ENCODE results near the gene HIGD1C. TPM values are rescaled to one million over a fixed set of nuclear protein-coding genes. Genes with fewer than 3 reads are reported as not detected.
"Not testable (repeated sequence)": the region's sequence is repeated elsewhere in the genome, so short reads cannot be mapped to it uniquely, and the experiment has no call there.

Gene HIGD1C
- total RNA-seq, 1 donor from 2014 or later, result not detected

GRCh38 chr12:50925342-50925651 is 27.0 kb upstream of the HIGD1C start:
- peak overlapping the region; percentile 69 for H3K4me3 ChIP-seq
- peak overlapping the region; percentile 88 for H3K27ac ChIP-seq
- peaks cover 31% of the 10 kb centered on the region for H3K4me1 ChIP-seq
- DNase-seq, result no peak
- peak; percentile 21 for ATAC-seq
- no peaks in the 10 kb centered on the region for H3K9me3 ChIP-seq
- intact Hi-C loops (cut with DNase I), result no loop called here
- no peaks in the 10 kb centered on the region for H3K27me3 ChIP-seq
- peaks cover 12% of the 10 kb centered on the region for H3K36me3 ChIP-seq
- no peak for TF ChIP-seq CTCF (IDR thresholded peaks at IDR 0.05)

- intact Hi-C loops (cut with DNase I), result no loop called here
- ATAC-seq (no peak), DNase-seq (no peak)
- no peaks in the 10 kb centered on the region for H3K27me3 ChIP-seq
- H3K9me3 ChIP-seq, result no peaks in the 10 kb centered on the region
- peaks cover 18% of the 10 kb centered on the region for H3K36me3 ChIP-seq
- H3K4me3 ChIP-seq, result peak overlapping the region; percentile 69
- H3K27ac ChIP-seq, result peak overlapping the region; percentile 88
- H3K4me1 ChIP-seq, result peaks cover 31% of the 10 kb centered on the region
- TF ChIP-seq CTCF (IDR thresholded peaks at IDR 0.05), result no peak
These were observed 26.4 kb upstream of the HIGD1C start for GRCh38 chr12:50925920-50926319.

- ATAC-seq (no peak), DNase-seq (no peak)
- Histone ChIP-seq H3K9me3 (no peaks in the 10 kb centered on the region), H3K36me3 (peaks cover 23% of the 10 kb centered on the region), H3K4me1 (peaks cover 34% of the 10 kb centered on the region), H3K4me3 (peak overlapping the region; percentile 69), H3K27ac (peak overlapping the region; percentile 88), H3K27me3 (no peaks in the 10 kb centered on the region)
- no peak for TF ChIP-seq CTCF (IDR thresholded peaks at IDR 0.05)
- intact Hi-C loops (cut with DNase I), result no loop called here
These were observed 25.9 kb upstream of the HIGD1C start for GRCh38 chr12:50926415-50926814.

- Histone ChIP-seq H3K36me3 (peaks cover 28% of the 10 kb centered on the region), H3K4me3 (peak overlapping the region; percentile 69), H3K27ac (peak overlapping the region; percentile 88), H3K4me1 (peaks cover 35% of the 10 kb centered on the region)
- DNase-seq; H3K27me3 ChIP-seq; H3K9me3 ChIP-seq; intact Hi-C loops (cut with DNase I): not testable (repeated sequence)
- peak; percentile 33 for ATAC-seq
These were observed 25.4 kb upstream of the HIGD1C start for GRCh38 chr12:50926932-50927331.

- no peak for TF ChIP-seq CTCF (IDR thresholded peaks at IDR 0.05)
- peak overlapping the region; percentile 69 for H3K4me3 ChIP-seq
- H3K4me1 ChIP-seq, result peaks cover 35% of the 10 kb centered on the region
- no peaks in the 10 kb centered on the region for H3K9me3 ChIP-seq
- peaks cover 32% of the 10 kb centered on the region for H3K36me3 ChIP-seq
- H3K27ac ChIP-seq, result peak overlapping the region; percentile 88
- DNase-seq, result no peak
- intact Hi-C loops (cut with DNase I), result no loop called here
- no peak for ATAC-seq
- H3K27me3 ChIP-seq, result no peaks in the 10 kb centered on the region
These were observed 25.0 kb upstream of the HIGD1C start for GRCh38 chr12:50927356-50927755.

GRCh38 chr12:50927766-50928224 is 24.5 kb upstream of the HIGD1C start:
- intact Hi-C loops (cut with DNase I), result no loop called here
- no peak for TF ChIP-seq CTCF (IDR thresholded peaks at IDR 0.05)
- no peak for ATAC-seq
- DNase-seq, result no peak
- Histone ChIP-seq H3K27me3 (no peaks in the 10 kb centered on the region), H3K27ac (peak overlapping the region; percentile 88), H3K9me3 (no peaks in the 10 kb centered on the region), H3K4me1 (peaks cover 35% of the 10 kb centered on the region), H3K36me3 (peaks cover 32% of the 10 kb centered on the region), H3K4me3 (peak overlapping the region; percentile 69)
